Measurements from ENCODE around the gene DDX56.
"Not testable (repeated sequence)": the region's sequence is repeated elsewhere in the genome, so short reads cannot be mapped to it uniquely, and the experiment has no call there.

Gene DDX56

DNA sequence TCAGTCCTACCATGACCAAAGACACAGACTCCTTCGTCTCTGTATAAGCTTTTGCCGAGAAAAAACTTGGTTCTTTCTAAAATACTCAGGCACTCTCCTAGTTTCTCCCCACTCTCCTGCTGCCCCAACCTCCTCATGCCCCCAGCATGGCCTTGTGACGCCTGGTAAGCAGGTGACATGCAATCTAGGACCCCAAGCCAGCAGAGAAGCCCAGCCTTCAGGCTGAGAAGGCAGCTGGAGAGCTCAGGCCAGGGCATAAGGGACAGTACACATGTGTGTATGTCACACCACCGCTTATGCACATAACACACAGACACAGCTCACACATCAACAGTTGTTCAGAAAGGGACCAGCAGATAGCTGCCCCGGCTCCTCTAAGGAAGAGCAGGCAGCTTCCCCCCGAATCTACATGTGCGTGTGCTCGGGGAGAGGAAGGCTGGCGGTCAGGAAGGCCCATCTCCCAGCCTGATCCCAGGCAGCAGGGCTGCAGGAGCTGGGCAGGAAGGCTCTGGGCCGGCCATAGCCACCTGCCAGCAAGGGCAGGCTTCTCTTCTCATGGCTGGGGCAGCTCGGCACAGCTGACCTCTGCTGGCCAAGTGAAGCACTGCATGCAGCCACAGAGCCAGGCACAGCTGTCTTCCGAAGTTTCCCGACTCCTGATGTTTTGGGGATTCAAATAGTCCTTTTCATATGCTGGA, 8.5 kb downstream of the DDX56 start:
- peak; percentile 39 for FAIRE-seq
- no peak for DNase-seq (ENCODE audit: extremely low spot score, insufficient read length, low read depth)

DNA sequence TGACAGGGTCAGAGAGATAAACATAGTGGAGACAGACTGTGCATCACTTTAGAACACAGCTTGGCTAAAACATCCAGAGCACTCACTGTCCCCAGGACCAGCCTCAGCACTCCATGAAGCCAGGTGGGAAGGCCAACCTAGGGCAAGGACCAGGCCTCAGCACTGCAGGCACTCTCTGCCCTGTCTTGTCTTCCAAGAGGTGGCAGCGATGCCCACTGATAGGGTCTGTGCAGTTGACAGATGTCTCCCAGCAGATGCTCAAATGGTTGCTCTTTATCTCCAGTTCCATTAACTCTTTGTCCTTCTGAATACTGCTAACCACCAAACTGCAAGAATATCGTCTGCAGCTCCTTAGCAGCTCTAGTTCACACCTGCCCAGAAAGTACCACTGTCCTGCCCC, 9.1 kb downstream of the DDX56 start:
- no peak for FAIRE-seq
- DNase-seq (ENCODE audit: extremely low spot score, insufficient read length, low read depth), result no peak

DNA sequence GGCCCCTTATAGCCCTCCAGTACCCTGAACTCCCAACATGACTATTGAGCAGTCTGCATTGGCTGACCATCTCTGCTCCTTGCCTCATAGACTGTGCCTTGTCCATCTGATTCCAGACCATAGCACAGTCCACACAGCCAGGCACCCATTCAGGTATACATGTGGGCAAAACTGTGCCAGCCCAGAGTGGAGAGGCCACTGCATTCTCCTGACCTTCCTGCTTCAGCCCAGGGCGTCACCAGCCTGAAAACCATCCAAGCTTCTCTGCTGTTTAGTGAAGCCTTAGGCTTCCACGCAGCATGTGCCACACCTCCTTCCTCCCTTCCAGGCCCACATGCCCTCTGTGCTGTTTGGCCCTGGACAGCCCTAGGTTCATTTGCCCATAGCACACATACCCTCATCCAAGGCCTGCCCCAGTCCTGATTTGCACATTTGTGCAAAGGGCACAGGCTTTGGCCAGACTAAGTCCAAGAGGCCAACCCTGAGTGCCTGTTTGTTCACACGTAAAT, 10.5 kb downstream of the DDX56 start:
- DNase-seq (ENCODE audit: extremely low spot score, insufficient read length, low read depth) (no peak), FAIRE-seq (no peak)

- not testable (repeated sequence) for DNase-seq (ENCODE audit: extremely low spot score, insufficient read length, low read depth); FAIRE-seq
Observed at GRCh38 chr7:44562622-44562962, 11.1 kb downstream of the DDX56 start.

DNA sequence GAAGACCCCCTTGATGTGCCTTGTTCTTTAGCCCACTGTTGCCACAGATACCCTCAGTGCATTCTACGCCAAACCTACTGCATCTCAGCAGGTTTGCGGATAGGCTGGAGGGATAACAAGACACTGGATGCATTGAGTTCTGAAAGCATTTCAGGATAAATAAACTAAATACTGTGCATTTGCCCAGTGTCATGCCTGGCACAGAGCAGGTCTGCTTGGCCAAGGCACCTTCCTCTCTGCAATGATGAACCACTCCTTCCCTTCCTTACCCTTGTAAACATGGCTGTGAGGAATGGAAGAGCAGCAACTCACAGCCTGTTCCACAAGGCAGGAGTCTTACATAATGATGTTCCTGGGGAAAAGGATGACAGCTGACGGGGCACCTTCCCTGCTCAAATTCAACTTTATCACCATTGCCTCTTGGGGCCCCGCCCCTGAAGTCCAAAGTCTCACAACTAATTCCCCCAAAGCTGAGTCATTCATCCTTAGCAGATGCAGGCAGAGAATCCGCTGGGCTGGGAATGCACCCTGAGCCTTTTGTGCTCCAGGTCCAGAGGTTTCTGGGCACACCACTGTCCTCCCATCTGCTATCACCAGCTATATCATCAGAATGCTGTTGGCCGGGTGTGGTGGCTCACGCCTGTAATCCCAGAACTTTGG, 11.6 kb downstream of the DDX56 start:
- DNase-seq (ENCODE audit: extremely low spot score, insufficient read length, low read depth), result no peak
- FAIRE-seq, result no peak

- no peak for FAIRE-seq
- no peak for DNase-seq (ENCODE audit: extremely low spot score, insufficient read length, low read depth)
Observed at GRCh38 chr7:44561481-44561880, 12.2 kb downstream of the DDX56 start.

DNA sequence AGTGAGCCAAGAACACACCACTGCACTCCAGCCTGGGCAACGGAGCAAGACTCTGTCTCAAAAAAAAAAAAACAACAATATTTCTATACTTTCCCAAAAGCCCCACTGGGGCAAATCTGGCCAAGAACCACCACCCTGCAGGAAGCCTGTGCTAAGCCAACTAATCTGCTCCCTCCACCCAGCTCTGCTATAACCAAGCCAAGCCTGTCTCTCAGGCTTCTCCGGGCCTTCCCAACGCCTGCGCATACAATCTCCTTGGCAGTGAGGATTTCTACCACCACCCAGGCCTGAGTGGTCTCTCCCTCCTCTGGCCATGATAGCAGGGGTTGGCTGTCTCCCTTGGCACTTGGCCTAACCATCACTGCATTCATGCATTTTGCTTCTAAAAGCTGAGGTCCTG, 14.2 kb downstream of the DDX56 start:
- DNase-seq (ENCODE audit: extremely low spot score, insufficient read length, low read depth) (no peak), FAIRE-seq (no peak)

- no peak for DNase-seq (ENCODE audit: extremely low spot score, insufficient read length, low read depth)
- FAIRE-seq, result no peak
Observed at GRCh38 chr7:44557485-44557884, 16.2 kb downstream of the DDX56 start.

GRCh38 chr7:44555350-44555749, 18.4 kb downstream of the DDX56 start:
- DNase-seq (ENCODE audit: extremely low spot score, insufficient read length, low read depth) (no peak), FAIRE-seq (no peak)

GRCh38 chr7:44552473-44553005, 21.2 kb downstream of the DDX56 start:
- FAIRE-seq; DNase-seq (ENCODE audit: extremely low spot score, insufficient read length, low read depth): not testable (repeated sequence)

DNA sequence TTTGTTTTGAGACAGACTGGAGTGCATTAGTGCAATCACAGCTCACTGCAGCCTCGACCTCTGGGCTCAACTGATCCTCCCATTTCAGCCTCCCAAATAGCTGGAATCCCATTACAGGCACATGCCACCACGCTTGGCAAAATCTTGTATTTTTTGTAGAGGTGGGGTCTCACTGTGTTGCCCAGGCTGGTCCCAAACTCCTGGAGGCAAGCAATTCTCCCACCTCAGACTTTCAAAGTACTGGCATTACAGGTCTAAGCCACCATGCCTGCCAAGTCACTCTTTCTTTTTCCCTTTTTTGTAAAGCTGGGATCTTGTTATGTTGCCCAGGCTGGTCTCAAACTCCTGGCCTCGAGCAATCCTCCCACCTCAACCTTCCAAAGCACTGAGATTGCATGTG, 24.3 kb downstream of the DDX56 start:
- FAIRE-seq (no peak), DNase-seq (ENCODE audit: extremely low spot score, insufficient read length, low read depth) (no peak)

DNA sequence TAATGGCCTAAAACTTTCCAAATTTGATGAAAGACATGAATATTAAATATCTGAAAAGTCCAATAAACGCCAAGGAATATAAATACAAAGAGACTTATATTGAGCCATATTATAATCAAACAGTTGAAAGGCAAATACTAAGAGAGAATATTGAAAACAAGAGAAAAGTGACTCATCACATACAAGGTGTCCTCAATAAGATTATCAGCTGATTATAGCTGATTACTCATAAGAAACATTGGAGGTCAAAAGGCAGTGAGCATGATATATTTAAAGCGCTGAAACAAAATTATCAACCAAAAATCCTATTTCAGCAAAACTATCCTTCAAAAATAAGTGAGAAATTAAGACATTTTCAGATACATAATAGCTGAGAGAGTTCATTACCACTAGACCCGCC, 24.8 kb downstream of the DDX56 start:
- FAIRE-seq, result no peak
- no peak for DNase-seq (ENCODE audit: extremely low spot score, insufficient read length, low read depth)

DNA sequence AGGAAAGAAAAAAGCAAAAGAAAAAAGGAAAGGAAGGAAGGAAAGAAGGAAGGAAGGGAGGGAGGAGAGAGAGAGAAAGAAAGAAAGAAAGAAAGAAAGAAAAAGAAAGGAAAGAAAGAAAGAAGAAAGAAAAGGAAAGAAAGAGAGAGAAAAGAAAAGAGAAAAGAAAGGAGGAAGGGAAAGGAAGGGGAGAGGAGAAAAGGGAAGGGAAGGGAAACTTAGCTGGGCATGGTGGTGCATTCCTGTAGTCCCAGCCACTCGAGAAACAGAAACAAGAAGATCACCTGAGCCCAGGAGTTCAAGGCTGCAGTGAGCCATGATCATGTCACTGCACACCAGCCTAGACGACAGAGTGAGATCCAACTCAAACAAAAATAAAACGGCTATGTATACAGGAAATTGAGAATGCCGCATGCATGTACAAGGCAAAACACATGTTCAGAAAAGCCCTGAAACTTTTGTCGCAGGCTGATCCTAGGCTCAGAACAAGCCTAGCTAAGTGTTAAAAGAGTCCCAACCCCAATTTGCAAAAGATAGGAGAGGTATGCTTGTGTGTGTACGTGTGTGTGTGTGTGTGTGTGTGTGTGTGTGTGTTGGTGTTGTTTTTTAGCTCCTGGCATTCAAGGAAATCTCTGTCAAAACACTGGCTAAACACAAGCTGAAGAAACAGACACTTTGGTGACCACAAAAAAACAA, 26.0 kb downstream of the DDX56 start:
- DNase-seq (ENCODE audit: extremely low spot score, insufficient read length, low read depth), result no peak
- FAIRE-seq, result no peak

GRCh38 chr7:44541876-44542610, 31.7 kb downstream of the DDX56 start:
- FAIRE-seq, result no peak

GRCh38 chr7:44541028-44541869, 32.5 kb downstream of the DDX56 start, which contains the start of gene NPC1L1:
TSS of gene NPC1L1 (minus strand) at chr7:44541330. CDS start at chr7:44541259, 71 bp downstream.
- FAIRE-seq (no peak), DNase-seq (ENCODE audit: extremely low spot score, insufficient read length, low read depth) (no peak)

More at GRCh38 chr7:44541876-44542610, 31.7 kb downstream of the DDX56 start:
- DNase-seq (ENCODE audit: extremely low spot score, insufficient read length, low read depth), result no peak

DNA sequence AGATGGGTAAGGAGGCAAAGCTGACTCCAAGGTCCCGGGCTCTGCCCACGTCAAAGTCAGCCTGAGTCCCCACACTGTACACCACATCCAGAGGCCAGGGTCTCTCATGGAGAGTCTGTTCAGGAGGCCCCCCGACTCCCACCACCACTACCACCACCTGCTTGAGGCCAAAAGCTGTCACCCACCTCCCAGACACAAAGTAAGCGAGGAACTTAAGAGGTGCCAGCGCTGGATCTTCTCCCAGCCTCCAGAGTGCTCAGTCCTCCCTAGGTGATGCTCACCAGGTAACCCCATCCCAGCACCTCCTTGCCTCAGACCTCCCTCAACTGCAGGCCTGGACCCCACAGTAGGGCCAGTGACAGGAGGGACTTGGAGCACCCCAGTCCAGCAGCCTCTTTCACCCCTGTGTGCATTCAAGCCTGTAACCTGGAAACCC, 33.1 kb downstream of the DDX56 start:
- FAIRE-seq, result no peak
- no peak for DNase-seq (ENCODE audit: extremely low spot score, insufficient read length, low read depth)

- DNase-seq (ENCODE audit: extremely low spot score, insufficient read length, low read depth) (no peak), FAIRE-seq (no peak)
Observed at GRCh38 chr7:44539669-44540506, 33.8 kb downstream of the DDX56 start.
